ENCODE results near the gene TTC13.
"Not testable (repeated sequence)": the region's sequence is repeated elsewhere in the genome, so short reads cannot be mapped to it uniquely, and the experiment has no call there.

Gene TTC13, protein sequence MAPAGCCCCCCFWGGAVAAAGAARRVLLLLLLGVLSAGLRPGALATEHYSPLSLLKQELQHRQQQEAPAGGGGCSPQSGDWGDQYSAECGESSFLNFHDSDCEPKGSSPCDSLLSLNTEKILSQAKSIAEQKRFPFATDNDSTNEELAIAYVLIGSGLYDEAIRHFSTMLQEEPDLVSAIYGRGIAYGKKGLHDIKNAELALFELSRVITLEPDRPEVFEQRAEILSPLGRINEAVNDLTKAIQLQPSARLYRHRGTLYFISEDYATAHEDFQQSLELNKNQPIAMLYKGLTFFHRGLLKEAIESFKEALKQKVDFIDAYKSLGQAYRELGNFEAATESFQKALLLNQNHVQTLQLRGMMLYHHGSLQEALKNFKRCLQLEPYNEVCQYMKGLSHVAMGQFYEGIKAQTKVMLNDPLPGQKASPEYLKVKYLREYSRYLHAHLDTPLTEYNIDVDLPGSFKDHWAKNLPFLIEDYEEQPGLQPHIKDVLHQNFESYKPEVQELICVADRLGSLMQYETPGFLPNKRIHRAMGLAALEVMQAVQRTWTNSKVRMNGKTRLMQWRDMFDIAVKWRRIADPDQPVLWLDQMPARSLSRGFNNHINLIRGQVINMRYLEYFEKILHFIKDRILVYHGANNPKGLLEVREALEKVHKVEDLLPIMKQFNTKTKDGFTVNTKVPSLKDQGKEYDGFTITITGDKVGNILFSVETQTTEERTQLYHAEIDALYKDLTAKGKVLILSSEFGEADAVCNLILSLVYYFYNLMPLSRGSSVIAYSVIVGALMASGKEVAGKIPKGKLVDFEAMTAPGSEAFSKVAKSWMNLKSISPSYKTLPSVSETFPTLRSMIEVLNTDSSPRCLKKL

DNA sequence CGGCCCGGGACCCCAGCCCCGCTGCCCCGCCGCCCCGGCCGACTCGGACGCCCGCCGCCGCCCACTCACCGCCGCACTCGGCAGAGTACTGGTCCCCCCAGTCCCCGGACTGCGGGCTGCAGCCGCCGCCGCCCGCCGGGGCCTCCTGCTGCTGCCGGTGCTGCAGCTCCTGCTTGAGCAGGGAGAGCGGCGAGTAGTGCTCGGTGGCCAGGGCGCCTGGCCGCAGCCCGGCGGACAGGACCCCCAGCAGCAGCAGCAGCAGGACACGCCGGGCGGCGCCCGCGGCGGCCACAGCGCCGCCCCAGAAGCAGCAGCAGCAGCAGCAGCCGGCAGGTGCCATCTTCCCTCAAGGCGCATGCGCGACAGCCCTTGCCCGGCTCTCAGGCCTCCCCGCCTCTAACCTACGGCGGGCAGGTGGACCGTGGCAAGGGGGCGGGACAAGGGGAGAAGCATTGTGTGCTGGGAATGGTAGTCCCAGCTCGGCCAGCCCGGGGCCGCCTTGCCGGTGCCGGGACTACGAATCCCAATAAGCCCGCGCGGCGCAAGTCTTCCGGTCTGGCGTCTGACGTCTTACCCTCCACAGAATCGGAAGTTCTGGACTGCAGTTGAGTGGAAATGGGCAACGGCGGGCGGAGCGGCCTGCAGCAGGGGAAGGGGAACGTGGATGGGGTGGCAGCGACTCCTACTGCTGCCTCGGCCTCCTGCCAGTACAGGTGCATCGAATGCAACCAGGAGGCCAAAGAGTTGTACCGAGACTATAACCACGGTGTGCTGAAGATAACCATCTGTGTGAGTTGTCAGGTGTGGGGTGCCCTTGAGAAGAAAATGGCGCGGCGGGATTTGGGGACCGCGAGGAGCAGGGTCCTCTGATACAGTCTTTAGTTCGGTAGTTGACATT, at the start of gene TTC13, which contains the start of gene ARV1:
Gene TTC13, minus strand, starts transcription at position 371 of the 898 bp plus-strand sequence. Its CDS starts 31 bp downstream, at position 340.
Gene ARV1, plus strand, starts transcription at position 604 of the 898 bp plus-strand sequence. Its CDS starts 12 bp downstream, at position 616.
- DNase-seq: peak; percentile 99

DNA sequence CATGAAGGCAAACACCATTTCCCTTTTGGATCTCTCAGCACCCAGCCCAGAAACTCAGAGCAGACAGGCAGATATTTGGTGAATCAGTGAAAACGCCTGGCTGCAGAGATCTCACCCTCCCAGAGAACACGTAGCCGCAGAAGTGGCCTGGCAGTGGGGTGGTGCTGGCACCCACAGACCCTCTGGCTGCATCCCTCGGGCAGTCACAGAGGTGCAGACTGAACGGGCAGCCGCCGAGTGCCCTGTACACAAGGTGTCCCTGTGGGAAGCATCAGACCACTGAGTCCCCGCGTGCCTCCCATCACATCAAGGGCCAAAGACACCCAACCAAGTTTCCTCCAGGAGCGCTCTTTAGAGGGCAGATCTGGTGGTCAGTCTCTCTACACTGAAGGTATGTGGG, 49.3 kb upstream of the TTC13 start:
- DNase-seq: no peak

DNA sequence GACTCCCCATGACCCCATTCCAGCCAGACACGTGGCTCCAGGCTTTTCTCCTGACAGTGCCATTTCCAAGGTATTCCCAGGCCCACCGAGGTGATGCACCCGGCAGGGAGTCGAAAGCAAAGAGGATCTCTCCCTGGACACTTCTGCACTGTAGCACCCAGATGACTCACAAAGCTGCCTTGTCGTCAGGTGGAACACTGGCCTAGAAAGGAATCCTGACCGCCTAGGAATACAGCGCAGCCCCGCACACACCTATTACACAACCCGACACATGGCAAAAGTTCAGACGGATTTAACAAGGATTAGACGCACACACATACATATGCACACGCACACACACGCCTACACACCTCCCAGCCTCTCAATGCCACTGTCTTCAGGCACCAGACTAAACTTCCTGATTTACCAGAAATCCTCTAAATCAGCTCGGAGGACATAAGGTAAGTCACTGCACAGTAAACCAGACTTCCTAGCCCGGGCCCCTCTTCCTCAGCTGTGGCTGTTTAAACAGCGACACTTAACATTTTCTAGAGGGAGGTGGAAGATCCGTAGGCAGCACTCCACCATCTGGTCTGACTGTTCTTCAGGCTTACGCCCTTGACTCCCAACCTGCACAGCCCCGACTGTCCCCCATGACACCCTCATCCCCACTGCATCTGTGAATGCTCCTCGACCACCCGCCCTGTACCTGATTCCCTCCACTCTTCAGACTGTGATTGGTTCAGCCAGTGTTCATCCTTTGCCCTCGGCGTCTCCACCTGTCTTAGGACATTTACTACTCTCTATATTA, 48.7 kb upstream of the TTC13 start:
- no peak for DNase-seq

- no peak for DNase-seq
Observed at GRCh38 chr1:231026576-231026975, 47.9 kb upstream of the TTC13 start.

- no peak for DNase-seq
Observed at GRCh38 chr1:231023150-231023549, 44.5 kb upstream of the TTC13 start.

DNA sequence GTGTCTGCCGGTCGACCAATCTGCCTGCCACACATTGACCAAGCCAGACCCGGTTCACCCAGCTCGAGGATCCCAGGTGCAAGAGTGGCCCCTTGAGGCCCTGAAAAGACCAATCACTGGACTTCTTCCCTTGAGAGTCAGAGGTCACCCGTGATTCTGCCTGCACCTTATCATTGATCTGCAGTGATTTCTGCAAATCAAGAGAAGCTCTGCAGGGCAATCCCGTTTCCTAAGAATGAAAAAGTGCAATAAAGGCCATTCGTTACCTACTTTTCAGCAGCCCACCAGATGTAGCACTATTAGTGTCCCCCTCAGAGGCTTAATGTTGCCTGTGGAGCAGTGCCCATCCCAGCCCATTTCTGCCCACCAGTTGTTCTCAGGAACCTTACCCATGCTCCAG, 43.9 kb upstream of the TTC13 start:
- not testable (repeated sequence) for DNase-seq

GRCh38 chr1:231021540-231022031, 42.9 kb upstream of the TTC13 start:
- DNase-seq: no peak

DNA sequence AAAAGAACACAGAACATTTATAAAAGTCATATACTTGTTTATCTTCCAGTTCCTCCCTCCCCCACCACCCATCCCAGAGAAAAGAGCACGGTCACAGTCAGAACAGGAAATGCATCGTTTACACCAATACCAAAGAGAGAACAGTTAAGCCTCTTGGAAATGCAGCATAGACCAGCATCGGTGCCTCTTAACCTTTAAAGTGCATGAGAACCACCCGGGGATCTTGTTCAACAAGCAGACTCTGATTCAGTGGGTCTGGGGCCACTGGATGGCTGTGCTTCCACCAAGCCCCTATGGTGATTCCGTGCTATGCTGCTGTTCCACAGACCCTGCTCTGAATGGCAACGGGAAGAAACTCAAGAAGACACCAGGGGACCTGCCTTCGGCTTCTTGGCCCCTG, 42.2 kb upstream of the TTC13 start:
- no peak for DNase-seq

- no peak for DNase-seq
Observed at GRCh38 chr1:231020139-231020601, 41.5 kb upstream of the TTC13 start.

DNA sequence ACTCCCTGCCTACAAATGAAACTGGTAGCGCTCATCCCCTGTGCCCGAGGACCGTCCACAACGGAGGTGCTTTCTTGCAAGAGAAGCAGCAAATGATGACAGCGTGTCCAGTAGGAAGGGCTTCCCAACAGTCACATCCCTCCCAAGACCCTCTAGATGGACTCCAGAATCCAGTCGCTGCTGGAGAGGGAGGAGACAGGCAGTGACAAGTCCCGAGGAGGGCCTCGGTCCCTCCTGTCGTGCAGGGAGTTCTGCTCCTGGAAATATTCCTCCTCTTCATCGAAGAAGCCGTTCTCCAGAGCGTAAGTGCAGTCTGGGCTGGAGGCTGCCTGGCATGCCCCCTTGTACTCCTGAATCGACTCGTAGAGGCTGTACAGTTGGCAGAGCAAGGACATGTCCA, 41.0 kb upstream of the TTC13 start:
- no peak for DNase-seq

- no peak for DNase-seq
Observed at GRCh38 chr1:231016966-231017365, 38.3 kb upstream of the TTC13 start.

DNA sequence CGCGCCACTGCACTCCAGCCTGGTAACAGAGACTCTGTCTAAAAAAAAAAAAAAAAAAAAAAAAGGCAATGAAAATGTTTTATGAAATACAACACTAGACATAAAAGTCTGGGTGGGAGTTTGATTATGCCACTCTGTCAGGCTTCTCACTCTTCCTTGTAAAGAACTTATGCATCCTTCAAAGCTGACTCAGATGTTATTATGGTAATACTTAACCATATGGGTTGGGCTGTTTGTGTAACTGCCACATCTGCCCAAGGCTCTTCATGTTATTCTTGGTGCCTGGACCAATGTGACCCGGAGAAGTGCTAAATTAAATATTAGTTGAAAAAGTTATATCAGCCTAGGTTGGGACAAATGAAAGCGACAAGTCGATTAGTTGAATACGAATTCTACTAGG, 37.6 kb upstream of the TTC13 start:
- no peak for DNase-seq

GRCh38 chr1:231013391-231014015, 34.8 kb upstream of the TTC13 start:
- DNase-seq: no peak

- DNase-seq: no peak
Observed at GRCh38 chr1:231011963-231012362, 33.3 kb upstream of the TTC13 start.

- DNase-seq: no peak
Observed at GRCh38 chr1:231011360-231011759, 32.7 kb upstream of the TTC13 start.

GRCh38 chr1:231007535-231007934, 28.9 kb upstream of the TTC13 start:
- not testable (repeated sequence) for DNase-seq

DNA sequence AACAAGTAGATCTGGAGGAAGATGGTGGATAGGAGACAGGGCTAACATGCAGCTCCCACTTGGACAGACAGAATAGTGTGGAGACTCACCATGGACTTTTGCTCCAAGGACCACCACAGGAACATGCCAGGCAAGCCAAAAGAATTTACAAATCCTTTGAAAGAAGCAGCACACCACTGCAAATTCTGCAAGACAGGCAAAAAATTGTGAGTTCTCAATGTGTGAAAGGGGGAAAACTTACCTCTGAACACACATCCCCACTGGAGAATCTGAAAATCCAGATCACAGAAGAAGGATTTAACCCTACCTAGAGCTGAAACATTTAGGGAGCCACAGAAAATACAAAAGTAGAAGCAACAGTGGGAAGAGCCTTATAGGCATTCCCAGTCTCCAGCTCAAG, 23.2 kb upstream of the TTC13 start:
- DNase-seq: no peak

DNA sequence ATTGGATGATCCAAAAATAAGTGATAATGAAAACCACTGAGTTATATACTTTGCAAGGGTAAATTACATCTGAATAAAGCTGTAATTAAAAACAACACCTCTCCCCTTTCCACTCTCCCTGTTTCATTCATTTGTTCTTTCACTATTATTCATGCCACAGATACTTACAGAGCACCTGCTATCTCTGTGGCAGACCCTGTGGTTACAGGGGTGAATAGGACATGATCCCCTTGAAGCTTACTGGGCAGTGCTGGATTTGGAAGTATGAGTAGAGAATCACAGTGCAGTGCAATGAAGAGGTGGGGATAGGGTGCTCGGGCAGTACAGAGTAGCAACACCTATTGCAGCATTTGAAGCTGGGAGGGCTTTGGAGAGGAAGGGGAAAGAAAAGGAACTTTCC, 22.0 kb upstream of the TTC13 start:
- DNase-seq: no peak

GRCh38 chr1:231000201-231000600, 21.5 kb upstream of the TTC13 start:
- no peak for DNase-seq

- no peak for DNase-seq
Observed at GRCh38 chr1:230994860-230995259, 16.2 kb upstream of the TTC13 start.

Data from CD4-positive, alpha-beta T cell treated with Interleukin-4 for 4 hours (primary cell).